ENCODE results near the gene ALG14.

The ALG14 gene

DNA sequence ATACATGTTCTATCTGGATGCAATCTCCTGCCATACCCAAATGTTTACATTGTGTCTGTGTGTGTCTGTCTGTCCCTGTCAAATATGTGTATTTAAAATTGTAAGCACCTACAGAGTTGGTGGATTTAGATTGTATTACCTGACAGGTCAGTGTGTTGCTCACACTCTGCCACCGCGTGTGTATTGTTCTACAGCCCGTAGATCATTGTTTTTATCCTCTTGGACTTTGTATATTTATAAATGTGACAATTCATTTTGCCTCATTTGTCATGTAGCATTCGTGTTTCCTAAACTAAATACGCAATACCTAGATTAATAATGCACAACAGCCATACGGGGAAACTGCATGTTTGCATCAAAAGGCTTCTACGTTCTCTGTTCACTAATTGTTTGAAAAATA, 634 bp downstream of the ALG14 start:
- TF ChIP-seq, protein P1, sequence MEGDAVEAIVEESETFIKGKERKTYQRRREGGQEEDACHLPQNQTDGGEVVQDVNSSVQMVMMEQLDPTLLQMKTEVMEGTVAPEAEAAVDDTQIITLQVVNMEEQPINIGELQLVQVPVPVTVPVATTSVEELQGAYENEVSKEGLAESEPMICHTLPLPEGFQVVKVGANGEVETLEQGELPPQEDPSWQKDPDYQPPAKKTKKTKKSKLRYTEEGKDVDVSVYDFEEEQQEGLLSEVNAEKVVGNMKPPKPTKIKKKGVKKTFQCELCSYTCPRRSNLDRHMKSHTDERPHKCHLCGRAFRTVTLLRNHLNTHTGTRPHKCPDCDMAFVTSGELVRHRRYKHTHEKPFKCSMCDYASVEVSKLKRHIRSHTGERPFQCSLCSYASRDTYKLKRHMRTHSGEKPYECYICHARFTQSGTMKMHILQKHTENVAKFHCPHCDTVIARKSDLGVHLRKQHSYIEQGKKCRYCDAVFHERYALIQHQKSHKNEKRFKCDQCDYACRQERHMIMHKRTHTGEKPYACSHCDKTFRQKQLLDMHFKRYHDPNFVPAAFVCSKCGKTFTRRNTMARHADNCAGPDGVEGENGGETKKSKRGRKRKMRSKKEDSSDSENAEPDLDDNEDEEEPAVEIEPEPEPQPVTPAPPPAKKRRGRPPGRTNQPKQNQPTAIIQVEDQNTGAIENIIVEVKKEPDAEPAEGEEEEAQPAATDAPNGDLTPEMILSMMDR (IDR thresholded peaks at IDR 0.05; ENCODE audit: insufficient read depth, low read length, poor library complexity, severe bottlenecking): no peak
- no peak for TF ChIP-seq EZH2phosphoT487 (conservative IDR thresholded peaks at IDR 0.05; ENCODE audit: low read length)
- H3F3A ChIP-seq (ENCODE audit: insufficient read depth): no peaks in the 10 kb centered on the region
- no peak overlapping the region for H3K27ac ChIP-seq (ENCODE audit: low read depth, low read length)
- H3K9me3 ChIP-seq (ENCODE audit: insufficient read depth, low read length): no peaks in the 10 kb centered on the region
- no peaks in the 10 kb centered on the region; the same call in 1 of the 2 replicates for H3K79me2 ChIP-seq (ENCODE audit: insufficient read depth, low read length)
- no peaks in the 10 kb centered on the region for H4K20me1 ChIP-seq (ENCODE audit: low read depth, low read length)
- no peaks in the 10 kb centered on the region for H3K27me3 ChIP-seq (ENCODE audit: low read length)
- no peaks in the 10 kb centered on the region for H3K36me3 ChIP-seq (ENCODE audit: low read length)
- peak overlapping the region; percentile 67 for H3K9ac ChIP-seq (ENCODE audit: low read length)
- peak overlapping the region; percentile 83 for H2AFZ ChIP-seq (ENCODE audit: low read depth, low read length, severe bottlenecking)
- H3K4me2 ChIP-seq (ENCODE audit: low read depth, low read length, poor library complexity, severe bottlenecking): peak overlapping the region; percentile 79
- no peaks in the 10 kb centered on the region for H3K9me2 ChIP-seq (replicated peaks; ENCODE audit: insufficient read depth, low read length)
- peak overlapping the region; percentile 78 for H3K4me3 ChIP-seq (ENCODE audit: insufficient read depth, low read length, poor library complexity, severe bottlenecking)

DNA sequence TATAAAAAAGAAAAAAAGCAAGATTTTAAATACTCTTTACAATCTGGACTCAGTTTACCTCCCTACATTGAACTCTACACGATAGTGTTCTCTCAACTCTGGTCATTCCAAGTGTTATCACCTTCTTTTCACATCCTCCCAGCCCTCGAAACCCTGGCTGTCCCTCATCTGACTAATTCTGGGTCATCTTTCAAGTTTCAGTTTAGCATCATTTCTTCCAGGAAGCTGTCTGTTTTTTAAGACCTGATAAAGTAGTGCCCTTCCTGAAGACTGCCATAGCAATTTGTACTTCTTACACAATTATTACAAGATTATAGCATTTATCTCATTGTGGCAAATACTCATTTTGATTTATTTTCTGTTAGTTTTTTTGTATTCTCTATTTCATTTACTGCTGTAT, 1.2 kb downstream of the ALG14 start:
- peak overlapping the region; percentile 83 for H2AFZ ChIP-seq (ENCODE audit: low read depth, low read length, severe bottlenecking)
- H3K9ac ChIP-seq (ENCODE audit: low read length): peak overlapping the region; percentile 67
- no peaks in the 10 kb centered on the region for H3K36me3 ChIP-seq (ENCODE audit: low read length)
- H3K4me3 ChIP-seq (ENCODE audit: insufficient read depth, low read length, poor library complexity, severe bottlenecking): peak overlapping the region; percentile 78
- H3K9me3 ChIP-seq (ENCODE audit: insufficient read depth, low read length): no peaks in the 10 kb centered on the region
- no peaks in the 10 kb centered on the region for H3K9me2 ChIP-seq (replicated peaks; ENCODE audit: insufficient read depth, low read length)
- H3K4me2 ChIP-seq (ENCODE audit: low read depth, low read length, poor library complexity, severe bottlenecking): peak overlapping the region; percentile 79
- no peaks in the 10 kb centered on the region for H4K20me1 ChIP-seq (ENCODE audit: low read depth, low read length)
- no peak overlapping the region for H3K27ac ChIP-seq (ENCODE audit: low read depth, low read length)
- TF ChIP-seq EZH2phosphoT487 (conservative IDR thresholded peaks at IDR 0.05; ENCODE audit: low read length): no peak
- TF ChIP-seq, protein P1 (IDR thresholded peaks at IDR 0.05; ENCODE audit: insufficient read depth, low read length, poor library complexity, severe bottlenecking): no peak
- no peaks in the 10 kb centered on the region for H3F3A ChIP-seq (ENCODE audit: insufficient read depth)
- H3K79me2 ChIP-seq (ENCODE audit: insufficient read depth, low read length): no peaks in the 10 kb centered on the region; the same call in 1 of the 2 replicates
- H3K27me3 ChIP-seq (ENCODE audit: low read length): no peaks in the 10 kb centered on the region

- Histone ChIP-seq H3K9me2 (replicated peaks; ENCODE audit: insufficient read depth, low read length) (no peaks in the 10 kb centered on the region), H3K9ac (ENCODE audit: low read length) (no peak overlapping the region), H3F3A (ENCODE audit: insufficient read depth) (no peaks in the 10 kb centered on the region), H3K36me3 (ENCODE audit: low read length) (no peaks in the 10 kb centered on the region), H3K4me2 (ENCODE audit: low read depth, low read length, poor library complexity, severe bottlenecking) (no peak overlapping the region), H3K9me3 (ENCODE audit: insufficient read depth, low read length) (no peaks in the 10 kb centered on the region), H3K27me3 (ENCODE audit: low read length) (no peaks in the 10 kb centered on the region), H3K4me3 (ENCODE audit: insufficient read depth, low read length, poor library complexity, severe bottlenecking) (no peak overlapping the region), H4K20me1 (ENCODE audit: low read depth, low read length) (no peaks in the 10 kb centered on the region), H3K27ac (ENCODE audit: low read depth, low read length) (no peak overlapping the region), H3K79me2 (ENCODE audit: insufficient read depth, low read length) (no peaks in the 10 kb centered on the region; the same call in 1 of the 2 replicates), H2AFZ (ENCODE audit: low read depth, low read length, severe bottlenecking) (no peak overlapping the region)
- TF ChIP-seq EZH2phosphoT487 (conservative IDR thresholded peaks at IDR 0.05; ENCODE audit: low read length): no peak
- TF ChIP-seq, protein P1 (IDR thresholded peaks at IDR 0.05; ENCODE audit: insufficient read depth, low read length, poor library complexity, severe bottlenecking): no peak
Measured at GRCh38 chr1:95069710-95070093, 3.0 kb downstream of the ALG14 start.
